Measurements from ENCODE around the gene PSMB9. TPM values are rescaled to one million over a fixed set of nuclear protein-coding genes. Genes with fewer than 3 reads are reported as not detected.
"Not testable (repeated sequence)": the region's sequence is repeated elsewhere in the genome, so short reads cannot be mapped to it uniquely, and the experiment has no call there.

The PSMB9 gene
- 1.3 TPM in 1 of 2 replicates, not detected in the other for total RNA-seq
- 3.1 and 3.3 TPM in 2 replicates for polyA plus RNA-seq

- Histone ChIP-seq H3K27ac (peak within 1 kb of the TSS; percentile 91), H3K4me2 (peak within 1 kb of the TSS; percentile 100), H3K36me3 (replicated peaks; ENCODE audit: insufficient read depth, low read depth) (no peaks in the 10 kb centered on the region), H2AFZ (peak within 1 kb of the TSS; percentile 79), H3K27me3 (peaks cover 35% of the 10 kb centered on the region), H3K4me1 (ENCODE audit: insufficient read depth) (peaks cover 9% of the 10 kb centered on the region), H4K20me1 (ENCODE audit: insufficient read depth, poor library complexity, severe bottlenecking) (no peaks in the 10 kb centered on the region), H3K9me3 (ENCODE audit: low read depth) (no peaks in the 10 kb centered on the region), H3K9me2 (replicated peaks; ENCODE audit: insufficient read depth) (no peaks in the 10 kb centered on the region), H3K4me3 (peak within 1 kb of the TSS; percentile 68), H3K79me2 (no peaks in the 10 kb centered on the region)
- TF ChIP-seq CTCF (IDR thresholded peaks at IDR 0.05; ENCODE audit: poor library complexity) (peak; percentile 78), EZH2 (IDR thresholded peaks at IDR 0.05; ENCODE audit: borderline replicate concordance) (no peak)
- WGBS (ENCODE audit: low lambda C conversion rate, missing lambda C conversion rate): under 1% methylated on average over 65 of the region's 68 CpGs
- peak; percentile 97 for DNase-seq (ENCODE audit: low spot score)
Observed at GRCh38 chr6:32853541-32854375, at the start of gene PSMB9, which contains the start of gene TAP1. TSS of gene PSMB9 (plus strand) at chr6:32854192. CDS start at chr6:32854230, 38 bp downstream. TSS of gene TAP1 (minus strand) at chr6:32853704. CDS start at chr6:32853636, 68 bp downstream.

GRCh38 chr6:32805404-32805803 is 48.6 kb upstream of the PSMB9 start:
- H3K27ac ChIP-seq; H3K4me3 ChIP-seq; H3K4me1 ChIP-seq (ENCODE audit: insufficient read depth); DNase-seq (ENCODE audit: low spot score); H3K4me2 ChIP-seq; H4K20me1 ChIP-seq (ENCODE audit: insufficient read depth, poor library complexity, severe bottlenecking); H3K36me3 ChIP-seq (replicated peaks; ENCODE audit: insufficient read depth, low read depth); H3K79me2 ChIP-seq; H3K9me2 ChIP-seq (replicated peaks; ENCODE audit: insufficient read depth); H2AFZ ChIP-seq; H3K9me3 ChIP-seq (ENCODE audit: low read depth): not testable (repeated sequence)
- H3K27me3 ChIP-seq: peaks cover 36% of the 10 kb centered on the region

- H3K79me2 ChIP-seq: no peaks in the 10 kb centered on the region
- no peak overlapping the region for H2AFZ ChIP-seq
- no peaks in the 10 kb centered on the region for H3K36me3 ChIP-seq (replicated peaks; ENCODE audit: insufficient read depth, low read depth)
- H3K9me3 ChIP-seq (ENCODE audit: low read depth): no peaks in the 10 kb centered on the region
- TF ChIP-seq EZH2 (IDR thresholded peaks at IDR 0.05; ENCODE audit: borderline replicate concordance) (no peak), CTCF (IDR thresholded peaks at IDR 0.05; ENCODE audit: poor library complexity) (no peak), EZH2phosphoT487 (IDR thresholded peaks at IDR 0.05; ENCODE audit: low read depth, severe bottlenecking, unreplicated experiment) (no peak)
- no peaks in the 10 kb centered on the region for H3K4me1 ChIP-seq (ENCODE audit: insufficient read depth)
- no peak overlapping the region for H3K4me2 ChIP-seq
- peaks cover 21% of the 10 kb centered on the region for H3K27me3 ChIP-seq
- no peaks in the 10 kb centered on the region for H4K20me1 ChIP-seq (ENCODE audit: insufficient read depth, poor library complexity, severe bottlenecking)
- DNase-seq (ENCODE audit: low spot score): no peak
- H3K4me3 ChIP-seq: no peak overlapping the region
- no peak overlapping the region for H3K27ac ChIP-seq
- 86% methylated on average over 5 of the region's 5 CpGs for WGBS (ENCODE audit: low lambda C conversion rate, missing lambda C conversion rate)
- H3K9me2 ChIP-seq (replicated peaks; ENCODE audit: insufficient read depth): no peaks in the 10 kb centered on the region
Observed at GRCh38 chr6:32807020-32807580, 46.9 kb upstream of the PSMB9 start.

GRCh38 chr6:32809171-32809570 is 44.8 kb upstream of the PSMB9 start:
- Histone ChIP-seq H2AFZ (no peak overlapping the region), H3K9me3 (ENCODE audit: low read depth) (no peaks in the 10 kb centered on the region), H3K4me2 (no peak overlapping the region), H3K4me1 (ENCODE audit: insufficient read depth) (no peaks in the 10 kb centered on the region), H4K20me1 (ENCODE audit: insufficient read depth, poor library complexity, severe bottlenecking) (no peaks in the 10 kb centered on the region), H3K27ac (no peak overlapping the region), H3K9me2 (replicated peaks; ENCODE audit: insufficient read depth) (no peaks in the 10 kb centered on the region), H3K36me3 (replicated peaks; ENCODE audit: insufficient read depth, low read depth) (no peaks in the 10 kb centered on the region), H3K79me2 (no peaks in the 10 kb centered on the region), H3K27me3 (peaks cover 6% of the 10 kb centered on the region), H3K4me3 (no peak overlapping the region)
- TF ChIP-seq EZH2 (IDR thresholded peaks at IDR 0.05; ENCODE audit: borderline replicate concordance): no peak
- no peak for TF ChIP-seq EZH2phosphoT487 (IDR thresholded peaks at IDR 0.05; ENCODE audit: low read depth, severe bottlenecking, unreplicated experiment)
- no peak for TF ChIP-seq CTCF (IDR thresholded peaks at IDR 0.05; ENCODE audit: poor library complexity)
- WGBS (ENCODE audit: low lambda C conversion rate, missing lambda C conversion rate): 0% methylated on average over 1 of the region's 1 CpG
- no peak for DNase-seq (ENCODE audit: low spot score)
